ENCODE results near the gene PRKRIP1.
A peak's percentile ranks its signal among the peaks of the same experiment; 100 is the strongest.
"Not testable (repeated sequence)": the region's sequence is repeated elsewhere in the genome, so short reads cannot be mapped to it uniquely, and the experiment has no call there.

PRKRIP1 gene

GRCh38 chr7:102457352-102457924, 61.3 kb downstream of the PRKRIP1 start:
- DNase-seq (ENCODE audit: low read depth) = no peak

DNA sequence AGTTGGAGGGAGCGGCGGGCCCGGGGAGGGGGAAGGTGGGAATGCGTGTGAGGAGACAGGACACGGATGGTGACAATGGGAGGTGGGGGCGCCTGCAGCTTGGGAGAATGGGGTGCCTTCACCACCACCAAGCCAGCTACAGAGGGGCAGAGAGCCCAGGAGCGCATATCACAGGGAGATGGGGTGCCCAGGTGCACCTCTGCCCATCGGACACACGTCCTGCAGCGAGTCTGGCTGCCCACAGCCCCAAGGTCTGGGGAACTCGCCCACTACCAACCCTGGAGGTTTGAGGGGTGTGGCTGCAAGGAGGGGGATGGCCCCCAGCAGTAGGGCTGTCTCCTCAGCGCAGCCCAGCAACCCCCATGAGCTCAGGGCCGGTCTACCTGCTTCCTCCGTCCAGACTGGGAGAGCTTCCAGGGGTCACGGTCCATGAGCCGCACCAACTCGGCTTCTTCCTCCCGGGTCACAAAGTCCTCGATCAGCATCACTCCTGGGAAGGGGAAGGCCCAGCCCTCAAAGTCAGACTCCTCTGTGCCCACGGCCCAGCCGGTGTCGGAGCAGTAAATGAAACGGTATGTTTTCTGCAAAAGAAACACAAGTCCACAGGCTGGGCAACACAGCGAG, 63.2 kb downstream of the PRKRIP1 start:
- DNase-seq (ENCODE audit: low read depth) = no peak

DNA sequence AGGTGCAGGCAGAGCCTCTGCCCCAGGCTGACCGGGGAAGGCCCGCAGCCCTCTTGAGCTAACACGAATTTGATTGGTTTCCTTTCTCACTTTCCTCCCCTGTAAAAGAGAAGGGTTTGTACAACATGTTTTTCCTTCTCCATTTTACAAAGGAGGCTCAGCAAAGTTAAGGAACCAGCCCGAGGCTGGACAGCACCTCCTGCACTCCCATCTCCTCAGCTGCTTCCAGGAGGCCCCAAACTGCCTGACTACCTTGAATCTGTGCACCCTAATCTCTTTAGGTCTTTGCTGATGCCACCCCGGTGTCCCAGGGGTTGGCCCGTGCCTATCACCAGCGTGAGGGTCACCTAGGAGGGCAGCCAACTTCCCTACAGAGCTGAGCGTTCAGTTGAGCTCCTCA, 64.3 kb downstream of the PRKRIP1 start:
- DNase-seq (ENCODE audit: low read depth) = no peak

- no peak for DNase-seq (ENCODE audit: low read depth)
Observed at GRCh38 chr7:102463841-102464576, 67.8 kb downstream of the PRKRIP1 start.

GRCh38 chr7:102464577-102465280, 68.6 kb downstream of the PRKRIP1 start, which contains the start of the genes ALKBH4 and LRWD1:
TSS of gene ALKBH4 (minus strand) at chr7:102464863. CDS start at chr7:102464836, 27 bp downstream.
TSS of gene LRWD1 (plus strand) at chr7:102464984. CDS start at chr7:102465081, 97 bp downstream.
- peak; percentile 94 for DNase-seq (ENCODE audit: low read depth)

DNA sequence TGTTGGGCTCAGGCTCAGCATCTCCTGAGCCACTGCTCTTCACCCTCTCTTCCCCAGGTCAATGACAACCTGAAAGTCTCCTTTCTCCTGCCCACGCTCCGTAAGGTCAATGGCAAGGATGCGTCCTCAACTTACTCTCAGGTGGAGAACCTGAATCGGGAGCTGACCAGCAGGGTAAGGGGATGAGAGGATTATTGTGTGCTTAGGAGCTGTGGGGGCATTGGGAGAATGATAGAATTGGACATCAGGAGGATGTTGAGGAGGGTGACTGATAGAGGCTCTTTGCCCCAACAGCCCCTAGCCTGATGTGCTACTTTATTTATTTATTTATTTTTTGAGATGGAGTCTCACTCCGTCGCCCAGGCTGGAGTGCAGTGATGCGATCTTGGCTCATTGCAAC, 69.9 kb downstream of the PRKRIP1 start:
- DNase-seq (ENCODE audit: low read depth) = no peak

- no peak for DNase-seq (ENCODE audit: low read depth)
Observed at GRCh38 chr7:102467581-102468477, 71.7 kb downstream of the PRKRIP1 start.

DNA sequence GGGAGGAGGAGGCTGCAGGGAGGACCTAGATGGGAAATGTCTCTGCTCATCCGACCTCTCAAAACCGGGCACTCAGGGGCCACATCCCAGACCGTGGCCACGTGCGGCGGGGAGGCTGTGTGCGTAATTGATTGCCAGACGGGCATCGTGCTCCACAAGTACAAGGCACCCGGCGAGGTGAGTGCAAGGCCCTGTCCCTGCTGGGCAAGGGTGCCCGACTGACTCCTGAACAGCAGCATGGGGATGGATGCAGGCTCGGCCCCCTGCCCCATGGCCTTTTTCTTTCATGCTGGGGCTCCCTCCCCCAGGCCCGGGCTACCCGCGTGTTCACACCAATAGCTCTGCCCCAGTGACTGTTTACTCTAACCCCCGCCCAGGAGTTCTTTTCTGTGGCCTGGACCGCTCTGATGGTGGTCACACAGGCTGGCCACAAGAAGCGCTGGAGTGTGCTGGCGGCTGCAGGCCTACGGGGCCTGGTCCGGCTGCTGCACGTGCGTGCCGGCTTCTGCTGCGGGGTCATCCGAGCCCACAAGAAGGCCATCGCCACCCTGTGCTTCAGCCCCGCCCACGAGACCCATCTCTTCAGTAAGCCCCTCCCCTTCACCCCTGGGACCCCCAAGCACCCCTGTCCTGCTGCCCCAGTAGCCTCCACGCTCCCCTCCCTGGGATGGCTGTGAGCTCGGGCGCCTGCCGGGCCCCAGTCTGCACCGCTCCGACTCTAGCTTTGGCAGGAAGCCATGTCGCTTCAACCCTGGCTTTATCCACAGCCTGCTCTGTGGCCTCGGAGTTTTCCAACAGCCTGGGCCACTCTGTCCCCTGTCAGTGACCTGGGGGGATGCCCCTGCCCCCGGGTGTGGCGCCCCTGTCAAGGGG, 72.6 kb downstream of the PRKRIP1 start:
- DNase-seq (ENCODE audit: low read depth) = no peak

GRCh38 chr7:102469351-102469971, 73.3 kb downstream of the PRKRIP1 start:
- no peak for DNase-seq (ENCODE audit: low read depth)

DNA sequence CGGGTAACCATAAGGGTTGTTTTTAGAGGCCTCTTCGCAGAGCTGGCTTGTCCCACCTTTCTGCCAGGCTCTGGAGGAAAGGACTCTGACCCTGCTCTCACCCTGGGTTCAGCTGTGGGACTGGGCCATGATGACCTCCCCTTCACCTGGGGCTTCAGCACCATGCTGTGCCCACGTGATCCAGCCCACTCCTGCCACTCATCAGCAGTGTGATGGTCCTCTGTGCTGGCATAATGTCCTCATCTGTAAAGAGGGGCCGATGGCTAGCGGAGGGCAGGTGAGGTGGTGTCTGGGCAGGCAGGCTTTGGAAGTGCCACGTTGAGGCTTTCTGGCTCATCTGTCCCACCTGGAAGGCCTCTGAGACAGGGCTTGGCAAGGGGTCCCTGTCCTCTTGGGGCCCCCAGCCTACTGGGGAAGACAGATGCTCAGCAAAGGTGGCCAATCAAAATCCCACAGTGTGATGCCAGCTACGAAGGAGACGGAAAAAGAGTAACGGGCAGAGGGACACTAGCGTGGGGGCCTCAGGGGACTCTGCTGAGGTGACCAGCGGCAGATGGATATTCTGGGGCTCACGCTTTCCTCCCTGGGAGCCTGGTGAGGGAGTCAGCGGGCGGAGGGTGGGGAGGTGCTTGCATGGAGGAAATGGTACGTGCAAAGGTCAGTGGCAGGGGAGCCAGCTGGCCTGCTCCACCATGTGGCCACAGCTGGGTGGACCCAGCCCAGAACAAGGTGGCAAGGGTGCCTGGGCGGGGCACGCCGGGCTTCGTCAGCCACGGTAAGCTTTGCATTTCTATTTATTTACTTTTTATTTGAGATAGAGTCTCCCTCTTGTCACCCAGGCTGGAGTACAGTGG, 74.0 kb downstream of the PRKRIP1 start:
- no peak for DNase-seq (ENCODE audit: low read depth)

- no peak for DNase-seq (ENCODE audit: low read depth)
Observed at GRCh38 chr7:102471791-102472125, 75.6 kb downstream of the PRKRIP1 start.

- DNase-seq (ENCODE audit: low read depth) = no peak
Observed at GRCh38 chr7:102472126-102473041, 76.2 kb downstream of the PRKRIP1 start.

DNA sequence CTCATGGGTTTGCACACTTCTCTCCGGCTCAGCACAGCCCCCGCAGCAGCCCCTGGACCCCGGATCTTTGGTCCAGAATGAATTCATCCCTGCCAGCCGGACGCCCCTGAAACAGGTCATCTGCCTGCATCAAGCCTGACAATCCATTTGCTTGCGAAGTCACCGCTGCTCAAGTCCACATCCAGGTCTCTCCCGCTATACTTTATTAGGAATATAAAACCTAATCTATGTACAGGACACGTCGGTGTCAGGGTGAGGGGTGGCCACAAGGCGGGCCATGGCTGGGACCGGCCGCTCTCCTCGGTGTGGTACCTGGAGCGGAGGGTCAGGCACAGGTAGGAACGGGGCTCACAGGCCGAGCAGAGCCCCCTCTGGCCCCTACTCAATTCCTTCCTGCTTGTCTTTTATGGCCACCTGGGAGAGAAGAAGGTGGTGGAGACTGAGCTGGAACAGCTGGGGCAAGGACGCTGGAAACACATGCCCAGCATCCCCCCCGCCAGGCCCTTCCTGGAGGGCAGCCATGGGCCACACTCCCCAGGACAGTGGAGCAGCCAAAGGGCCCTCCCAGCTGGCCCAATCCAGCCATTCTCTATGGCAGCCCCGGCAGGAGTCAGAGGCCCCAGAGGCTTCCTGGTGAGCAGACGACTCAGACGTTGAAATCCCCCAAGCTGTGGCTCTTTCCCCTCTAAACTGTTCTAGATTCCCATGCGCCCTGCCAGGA, 77.3 kb downstream of the PRKRIP1 start:
- no peak for DNase-seq (ENCODE audit: low read depth)

DNA sequence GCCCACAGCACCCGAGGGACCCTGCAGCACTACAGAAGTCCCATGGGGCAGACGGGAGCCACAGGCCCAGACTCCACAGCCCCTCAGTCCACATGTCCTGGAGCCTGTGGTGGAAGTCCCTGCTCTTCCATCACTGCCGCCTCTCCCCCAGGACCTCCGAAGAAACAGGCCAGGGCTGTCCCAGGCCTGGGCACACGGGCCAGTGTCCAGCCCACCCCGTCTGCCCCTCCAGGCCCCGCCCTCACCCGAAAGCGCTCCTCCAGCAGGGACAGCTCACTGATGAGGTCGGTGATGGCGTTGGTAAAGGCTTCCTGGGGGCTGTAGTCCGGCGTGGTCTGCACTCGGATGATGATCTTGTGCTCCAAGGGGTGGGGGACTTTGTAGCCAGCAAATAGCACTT, 78.0 kb downstream of the PRKRIP1 start:
- DNase-seq (ENCODE audit: low read depth) = not testable (repeated sequence)

- DNase-seq (ENCODE audit: low read depth) = not testable (repeated sequence)
Observed at GRCh38 chr7:102474736-102475435, 78.7 kb downstream of the PRKRIP1 start.
